Erythroblast (primary cell): ENCODE data around the gene MZT2B.
"Not testable (repeated sequence)": the region's sequence is repeated elsewhere in the genome, so short reads cannot be mapped to it uniquely, and the experiment has no call there.

Experiments used
- GATA1 ChIP-seq: IDR thresholded peaks from 2 replicates; pipeline ENCODE4 v1.6.1; 2011; ENCODE audit warnings: low read depth, mild to moderate bottlenecking, control low read depth, low read length, moderate library complexity
- POLR2A ChIP-seq: IDR thresholded peaks from 2 replicates; pipeline ENCODE4 v1.6.1; 2011; ENCODE audit warnings: mild to moderate bottlenecking, low read length

- TF ChIP-seq POLR2A, GATA1: not testable (repeated sequence)
Measured at GRCh38 chr2:130228005-130228404, 45.9 kb downstream of the MZT2B start.
